Activated T-cell treated with anti-CD3 and anti-CD28 coated beads for 48 hours (primary cell): ENCODE measurements around the gene ZBTB4.

Source experiments
- DNase-seq: peaks from one replicate; pipeline ENCODE4 v3.0.0-alpha.2; 2020; ENCODE audit warnings: low read depth

Gene ZBTB4, protein sequence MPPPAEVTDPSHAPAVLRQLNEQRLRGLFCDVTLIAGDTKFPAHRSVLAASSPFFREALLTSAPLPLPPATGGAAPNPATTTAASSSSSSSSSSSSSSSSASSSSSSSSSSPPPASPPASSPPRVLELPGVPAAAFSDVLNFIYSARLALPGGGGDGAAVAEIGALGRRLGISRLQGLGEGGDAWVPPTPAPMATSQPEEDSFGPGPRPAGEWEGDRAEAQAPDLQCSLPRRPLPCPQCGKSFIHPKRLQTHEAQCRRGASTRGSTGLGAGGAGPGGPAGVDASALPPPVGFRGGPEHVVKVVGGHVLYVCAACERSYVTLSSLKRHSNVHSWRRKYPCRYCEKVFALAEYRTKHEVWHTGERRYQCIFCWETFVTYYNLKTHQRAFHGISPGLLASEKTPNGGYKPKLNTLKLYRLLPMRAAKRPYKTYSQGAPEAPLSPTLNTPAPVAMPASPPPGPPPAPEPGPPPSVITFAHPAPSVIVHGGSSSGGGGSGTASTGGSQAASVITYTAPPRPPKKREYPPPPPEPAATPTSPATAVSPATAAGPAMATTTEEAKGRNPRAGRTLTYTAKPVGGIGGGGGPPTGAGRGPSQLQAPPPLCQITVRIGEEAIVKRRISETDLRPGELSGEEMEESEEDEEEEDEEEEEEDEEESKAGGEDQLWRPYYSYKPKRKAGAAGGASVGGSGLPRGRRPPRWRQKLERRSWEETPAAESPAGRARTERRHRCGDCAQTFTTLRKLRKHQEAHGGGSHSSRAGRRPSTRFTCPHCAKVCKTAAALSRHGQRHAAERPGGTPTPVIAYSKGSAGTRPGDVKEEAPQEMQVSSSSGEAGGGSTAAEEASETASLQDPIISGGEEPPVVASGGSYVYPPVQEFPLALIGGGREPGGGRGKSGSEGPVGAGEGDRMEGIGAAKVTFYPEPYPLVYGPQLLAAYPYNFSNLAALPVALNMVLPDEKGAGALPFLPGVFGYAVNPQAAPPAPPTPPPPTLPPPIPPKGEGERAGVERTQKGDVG

DNA sequence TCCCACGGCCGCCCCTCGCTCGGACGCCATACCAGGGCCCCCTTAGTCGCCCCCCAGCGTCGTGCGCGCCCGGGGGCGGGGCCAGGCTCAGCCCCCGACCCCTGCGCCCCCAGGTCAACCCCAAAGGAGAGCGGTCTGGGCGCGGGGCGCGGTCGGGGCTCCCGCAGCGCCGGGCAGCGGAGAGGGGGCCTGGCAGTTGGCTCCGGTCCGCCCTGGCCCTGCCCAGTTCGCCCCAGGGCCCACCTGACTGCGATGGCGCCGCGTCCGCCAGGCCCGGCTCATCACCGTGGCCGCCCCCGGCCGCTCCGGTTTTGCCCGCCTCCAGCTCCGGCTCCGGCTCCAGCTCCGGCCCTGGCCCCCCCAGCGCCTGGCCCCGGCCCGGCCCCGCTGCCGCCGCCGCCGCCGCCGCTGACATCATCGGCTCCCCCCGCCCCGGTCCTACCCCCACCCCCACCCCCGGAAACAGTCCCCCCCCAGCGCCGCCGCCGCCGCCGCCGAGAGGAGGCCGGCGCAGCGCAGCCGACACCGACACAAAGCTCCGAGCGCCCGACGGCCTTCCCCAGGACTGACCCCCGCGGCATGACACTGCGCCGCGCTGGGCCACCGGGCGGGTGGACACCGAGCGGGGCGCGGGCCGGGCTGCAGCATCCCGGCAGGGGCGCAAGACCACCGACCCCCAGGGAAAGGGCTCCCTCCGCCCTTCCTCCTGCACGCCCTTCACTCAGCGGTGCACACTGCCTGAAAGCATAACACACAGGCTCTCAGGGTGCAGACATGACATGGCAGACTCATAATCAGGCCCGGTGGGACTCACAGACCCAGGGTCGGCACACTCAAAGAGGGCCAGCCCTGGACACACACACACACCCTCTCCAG, at the start of gene ZBTB4:
Gene ZBTB4 (minus strand): TSS at position 419 of the 876 bp plus-strand sequence. CDS start 12,830 bp downstream, outside the sequence.
- peak; percentile 58 for DNase-seq

DNA sequence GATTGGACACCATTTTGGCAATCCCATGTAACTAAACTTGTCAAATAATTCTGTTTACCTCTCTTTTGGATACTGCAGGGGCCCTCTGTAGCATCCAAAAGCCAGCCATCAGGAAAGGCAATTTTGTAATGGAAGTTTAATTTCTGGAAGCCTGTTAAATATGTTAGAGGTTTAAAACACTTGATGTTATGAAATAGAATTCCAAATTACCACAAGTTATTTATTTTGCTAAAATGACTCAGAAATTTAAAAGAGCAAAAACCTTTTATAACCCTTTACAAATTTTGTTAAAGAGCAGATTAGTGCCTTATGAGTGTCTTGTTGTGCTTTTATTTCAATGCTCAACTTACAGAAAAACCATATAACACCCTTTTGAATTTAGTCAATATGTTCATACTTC, 49.4 kb upstream of the ZBTB4 start:
- DNase-seq = no peak

DNA sequence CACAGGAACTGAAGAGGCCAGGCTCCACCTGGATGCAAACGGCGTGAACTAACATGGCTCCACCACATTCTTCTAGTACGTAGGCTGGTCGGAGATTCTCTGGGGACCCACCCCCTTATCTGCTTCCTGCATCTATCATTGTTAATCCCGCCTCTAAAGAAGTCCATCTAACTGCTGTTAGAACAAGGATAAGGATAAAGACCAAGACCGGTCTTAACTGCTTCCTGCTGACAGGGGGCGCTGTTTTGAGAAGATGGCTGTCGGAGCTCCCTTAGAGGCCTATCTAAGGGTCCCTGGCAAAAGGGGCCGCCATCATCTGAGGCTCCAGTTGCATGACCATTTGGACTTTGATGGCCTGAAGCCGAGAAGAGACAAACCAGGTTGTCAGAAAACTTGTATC, 43.6 kb upstream of the ZBTB4 start:
- peak; percentile 28 for DNase-seq

DNA sequence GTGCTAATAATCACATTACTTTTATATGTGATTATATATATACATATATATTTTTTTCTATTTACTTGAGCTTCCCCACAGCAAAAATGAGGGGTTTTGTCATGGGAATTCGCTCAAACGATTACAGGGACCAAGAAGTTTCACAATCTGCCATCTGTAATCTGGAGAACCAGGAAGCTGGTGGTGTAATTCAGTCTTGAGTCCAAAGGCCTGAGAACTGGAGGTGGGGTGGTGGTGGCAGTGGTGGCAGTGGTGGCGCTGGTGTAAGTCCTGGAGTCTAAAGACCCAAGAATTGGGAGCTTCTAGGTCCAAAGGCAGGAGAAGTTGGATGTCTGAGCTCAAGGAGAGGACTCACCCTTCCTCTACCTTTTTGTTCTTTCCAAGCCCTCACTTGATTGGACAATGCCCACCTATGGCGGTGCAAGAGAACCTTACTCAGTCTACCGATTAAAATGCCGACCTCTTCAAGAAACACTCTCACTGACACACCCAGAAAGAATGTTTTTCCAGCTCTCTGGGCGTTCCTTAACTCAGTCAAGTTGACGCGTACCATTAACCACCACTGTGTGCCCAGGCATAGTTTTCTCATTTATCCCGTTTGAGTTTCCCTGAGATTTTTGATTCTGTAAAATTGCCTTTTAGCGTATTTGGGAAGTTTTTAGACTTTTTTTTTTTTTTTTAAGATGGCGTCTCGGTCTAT, 36.6 kb upstream of the ZBTB4 start:
- no peak for DNase-seq

DNA sequence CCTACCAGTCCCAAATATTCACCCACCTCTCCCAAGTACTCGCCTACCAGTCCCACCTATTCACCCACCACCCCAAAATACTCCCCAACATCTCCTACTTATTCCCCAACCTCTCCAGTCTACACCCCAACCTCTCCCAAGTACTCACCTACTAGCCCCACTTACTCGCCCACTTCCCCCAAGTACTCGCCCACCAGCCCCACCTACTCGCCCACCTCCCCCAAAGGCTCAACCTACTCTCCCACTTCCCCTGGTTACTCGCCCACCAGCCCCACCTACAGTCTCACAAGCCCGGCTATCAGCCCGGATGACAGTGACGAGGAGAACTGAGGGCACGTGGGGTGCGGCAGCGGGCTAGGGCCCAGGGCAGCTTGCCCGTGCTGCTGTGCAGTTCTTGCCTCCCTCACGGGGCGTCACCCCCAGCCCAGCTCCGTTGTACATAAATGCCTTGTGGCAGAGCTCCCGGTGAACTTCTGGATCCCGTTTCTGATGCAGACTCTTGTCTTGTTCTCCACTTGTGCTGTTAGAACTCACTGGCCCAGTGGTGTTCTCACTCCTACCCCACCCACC, 34.5 kb upstream of the ZBTB4 start:
- DNase-seq = no peak

DNA sequence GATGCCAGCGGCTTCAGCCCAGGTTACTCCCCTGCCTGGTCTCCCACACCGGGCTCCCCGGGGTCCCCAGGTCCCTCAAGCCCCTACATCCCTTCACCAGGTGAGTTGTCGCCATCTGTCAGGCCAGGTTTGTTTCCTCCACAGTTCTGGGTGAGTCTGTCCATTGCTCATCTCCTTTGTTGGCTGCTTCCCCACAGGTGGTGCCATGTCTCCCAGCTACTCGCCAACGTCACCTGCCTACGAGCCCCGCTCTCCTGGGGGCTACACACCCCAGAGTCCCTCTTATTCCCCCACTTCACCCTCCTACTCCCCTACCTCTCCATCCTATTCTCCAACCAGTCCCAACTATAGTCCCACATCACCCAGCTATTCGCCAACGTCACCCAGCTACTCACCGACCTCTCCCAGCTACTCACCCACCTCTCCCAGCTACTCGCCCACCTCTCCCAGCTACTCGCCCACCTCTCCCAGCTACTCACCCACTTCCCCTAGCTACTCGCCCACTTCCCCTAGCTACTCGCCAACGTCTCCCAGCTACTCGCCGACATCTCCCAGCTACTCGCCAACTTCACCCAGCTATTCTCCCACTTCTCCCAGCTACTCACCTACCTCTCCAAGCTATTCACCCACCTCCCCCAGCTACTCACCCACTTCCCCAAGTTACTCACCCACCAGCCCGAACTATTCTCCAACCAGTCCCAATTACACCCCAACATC, 33.6 kb upstream of the ZBTB4 start:
- no peak for DNase-seq

DNA sequence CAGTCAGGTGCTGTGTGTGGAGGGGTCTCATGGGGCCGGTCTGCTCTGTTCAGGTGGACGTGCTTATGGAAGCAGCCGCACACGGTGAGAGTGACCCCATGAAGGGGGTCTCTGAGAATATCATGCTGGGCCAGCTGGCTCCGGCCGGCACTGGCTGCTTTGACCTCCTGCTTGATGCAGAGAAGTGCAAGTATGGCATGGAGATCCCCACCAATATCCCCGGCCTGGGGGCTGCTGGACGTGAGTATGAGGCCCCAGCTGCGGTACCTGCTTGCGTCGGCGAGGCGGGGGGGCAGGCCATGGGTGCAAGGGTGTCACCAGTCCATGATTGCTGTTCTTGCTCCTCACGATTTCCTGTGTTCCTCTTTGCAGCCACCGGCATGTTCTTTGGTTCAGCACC, 32.7 kb upstream of the ZBTB4 start:
- DNase-seq = no peak

DNA sequence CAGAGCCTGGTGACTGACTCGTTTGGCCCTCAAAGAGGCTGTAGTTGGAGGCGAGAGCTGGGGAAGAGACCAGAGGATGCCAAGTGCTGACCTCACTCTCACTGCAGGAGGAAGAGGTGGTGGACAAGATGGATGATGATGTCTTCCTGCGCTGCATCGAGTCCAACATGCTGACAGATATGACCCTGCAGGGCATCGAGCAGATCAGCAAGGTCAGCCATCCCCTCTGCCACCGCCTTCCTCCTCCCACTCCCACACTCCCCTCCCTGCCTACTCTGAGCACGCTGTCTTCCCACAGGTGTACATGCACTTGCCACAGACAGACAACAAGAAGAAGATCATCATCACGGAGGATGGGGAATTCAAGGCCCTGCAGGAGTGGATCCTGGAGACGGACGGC, 31.7 kb upstream of the ZBTB4 start:
- no peak for DNase-seq

DNA sequence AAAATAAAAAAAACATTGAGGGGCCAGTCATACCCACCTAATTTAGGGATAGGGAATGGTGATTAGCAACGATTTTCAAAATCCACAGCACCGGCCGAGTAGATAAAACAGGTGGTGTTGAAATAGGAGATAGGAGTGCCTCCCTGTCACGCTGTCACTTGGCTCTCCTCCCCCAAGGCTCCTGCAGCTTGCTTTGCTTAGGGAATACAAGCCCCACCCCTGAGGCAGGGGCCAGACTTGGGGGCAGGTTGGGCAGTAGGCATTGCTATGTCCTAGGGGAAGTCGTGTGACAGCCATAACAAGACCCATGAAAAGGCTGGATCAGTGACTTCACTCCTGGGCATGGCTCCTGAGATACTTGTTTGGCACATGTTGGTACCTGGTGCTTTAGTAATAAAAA, 30.5 kb upstream of the ZBTB4 start:
- DNase-seq = no peak

DNA sequence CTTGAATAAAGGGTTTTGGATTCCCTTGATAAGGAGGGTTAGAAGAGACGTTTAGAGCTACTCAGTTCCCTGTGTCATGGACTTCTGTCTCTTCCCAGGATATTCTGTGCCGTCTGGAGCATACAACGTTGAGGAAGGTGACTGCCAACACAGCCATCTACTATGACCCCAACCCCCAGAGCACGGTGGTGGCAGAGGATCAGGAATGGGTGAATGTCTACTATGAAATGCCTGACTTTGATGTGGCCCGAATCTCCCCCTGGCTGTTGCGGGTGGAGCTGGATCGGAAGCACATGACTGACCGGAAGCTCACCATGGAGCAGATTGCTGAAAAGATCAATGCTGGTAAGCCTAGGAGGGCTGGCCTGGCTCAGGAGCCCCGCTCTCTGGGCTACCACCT, 29.4 kb upstream of the ZBTB4 start:
- no peak for DNase-seq

DNA sequence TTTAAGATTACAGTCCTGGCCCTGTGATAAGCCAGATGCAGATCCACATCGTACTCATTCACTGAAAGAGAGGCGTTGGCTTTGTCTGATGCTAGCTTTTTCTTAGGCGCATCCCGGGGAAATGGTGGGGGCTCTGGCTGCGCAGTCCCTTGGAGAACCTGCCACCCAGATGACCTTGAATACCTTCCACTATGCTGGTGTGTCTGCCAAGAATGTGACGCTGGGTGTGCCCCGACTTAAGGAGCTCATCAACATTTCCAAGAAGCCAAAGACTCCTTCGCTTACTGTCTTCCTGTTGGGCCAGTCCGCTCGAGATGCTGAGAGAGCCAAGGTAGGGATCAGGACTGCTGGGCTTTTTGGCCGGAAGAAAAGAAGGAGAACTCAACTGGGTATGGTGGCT, 28.7 kb upstream of the ZBTB4 start:
- no peak for DNase-seq

DNA sequence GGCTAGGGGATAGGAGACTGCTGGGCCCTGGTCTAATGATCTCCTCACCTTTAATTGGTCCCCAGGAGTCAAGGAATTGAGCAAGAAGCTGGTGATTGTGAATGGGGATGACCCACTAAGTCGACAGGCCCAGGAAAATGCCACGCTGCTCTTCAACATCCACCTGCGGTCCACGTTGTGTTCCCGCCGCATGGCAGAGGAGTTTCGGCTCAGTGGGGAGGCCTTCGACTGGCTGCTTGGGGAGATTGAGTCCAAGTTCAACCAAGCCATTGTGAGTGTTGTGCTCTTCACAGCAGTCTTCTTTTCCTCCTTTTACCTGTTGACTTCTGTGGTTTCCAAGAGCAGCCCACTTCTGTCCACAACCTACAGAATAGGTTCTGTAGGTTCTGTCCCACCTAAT, 24.1 kb upstream of the ZBTB4 start:
- DNase-seq = no peak

DNA sequence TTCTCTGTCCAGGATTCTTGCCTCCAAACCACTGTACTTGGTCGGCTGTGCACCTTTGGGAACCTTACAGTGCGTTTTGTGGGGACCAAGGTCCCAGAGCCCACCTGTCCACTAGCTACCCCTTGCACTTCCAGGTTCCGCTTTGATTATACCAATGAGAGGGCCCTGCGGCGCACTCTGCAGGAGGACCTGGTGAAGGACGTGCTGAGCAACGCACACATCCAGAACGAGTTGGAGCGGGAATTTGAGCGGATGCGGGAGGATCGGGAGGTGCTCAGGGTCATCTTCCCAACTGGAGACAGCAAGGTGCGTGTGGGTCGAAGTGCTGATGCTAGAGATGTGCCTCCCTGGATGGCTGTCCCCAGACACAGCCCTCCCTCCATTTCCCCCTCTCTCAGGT, 23.6 kb upstream of the ZBTB4 start:
- DNase-seq = no peak

DNA sequence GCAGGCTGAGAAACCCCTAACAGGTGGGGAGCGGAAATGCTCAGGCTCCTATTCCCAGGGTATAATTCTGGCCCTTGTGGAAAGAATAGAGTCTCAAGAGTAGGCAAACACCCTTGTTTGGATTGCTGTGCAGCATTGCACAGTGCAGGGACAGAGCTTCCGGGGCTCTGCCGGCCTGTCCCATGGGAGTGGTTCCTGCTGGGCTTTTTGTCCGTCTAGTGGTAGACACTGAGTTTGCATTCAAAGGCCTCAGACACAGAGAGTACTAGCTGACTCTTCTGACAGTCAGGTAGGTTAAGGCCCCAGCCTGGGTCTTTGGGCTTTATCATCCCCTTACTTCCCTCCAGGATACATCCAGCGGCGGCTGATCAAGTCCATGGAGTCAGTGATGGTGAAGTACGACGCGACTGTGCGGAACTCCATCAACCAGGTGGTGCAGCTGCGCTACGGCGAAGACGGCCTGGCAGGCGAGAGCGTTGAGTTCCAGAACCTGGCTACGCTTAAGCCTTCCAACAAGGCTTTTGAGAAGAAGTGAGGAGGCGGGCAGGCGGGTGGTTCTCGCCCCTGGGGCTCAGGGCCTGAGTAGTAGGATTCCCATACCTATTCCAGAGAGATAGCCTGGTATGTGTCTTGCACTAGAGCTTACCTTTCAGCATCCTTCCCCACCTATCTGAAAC, 22.9 kb upstream of the ZBTB4 start:
- DNase-seq = no peak

DNA sequence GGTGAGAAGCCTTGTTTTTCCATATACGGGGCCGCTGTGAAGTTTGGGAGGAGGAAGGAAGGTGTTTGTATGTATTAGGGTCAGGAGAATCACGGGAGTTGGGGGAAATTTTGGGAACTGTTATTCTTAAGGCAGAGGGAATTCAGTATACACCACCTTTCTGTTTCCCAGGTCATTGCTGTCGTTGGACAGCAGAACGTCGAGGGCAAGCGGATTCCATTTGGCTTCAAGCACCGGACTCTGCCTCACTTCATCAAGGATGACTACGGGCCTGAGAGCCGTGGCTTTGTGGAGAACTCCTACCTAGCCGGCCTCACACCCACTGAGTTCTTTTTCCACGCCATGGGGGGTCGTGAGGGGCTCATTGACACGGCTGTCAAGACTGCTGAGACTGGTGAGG, 22.3 kb upstream of the ZBTB4 start:
- DNase-seq = no peak

DNA sequence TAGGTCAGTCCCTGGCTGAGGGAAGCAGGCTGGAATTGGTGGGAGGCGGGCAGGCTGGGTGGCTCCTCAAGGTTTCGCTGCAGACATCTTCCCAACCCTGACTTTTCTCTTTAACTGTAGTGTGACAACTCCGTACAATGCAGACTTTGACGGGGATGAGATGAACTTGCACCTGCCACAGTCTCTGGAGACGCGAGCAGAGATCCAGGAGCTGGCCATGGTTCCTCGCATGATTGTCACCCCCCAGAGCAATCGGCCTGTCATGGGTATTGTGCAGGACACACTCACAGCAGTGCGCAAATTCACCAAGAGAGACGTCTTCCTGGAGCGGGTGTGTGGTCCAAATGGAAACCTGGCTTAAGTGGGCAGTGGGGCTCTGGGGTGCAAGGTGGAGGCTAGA, 19.7 kb upstream of the ZBTB4 start:
- DNase-seq = no peak

DNA sequence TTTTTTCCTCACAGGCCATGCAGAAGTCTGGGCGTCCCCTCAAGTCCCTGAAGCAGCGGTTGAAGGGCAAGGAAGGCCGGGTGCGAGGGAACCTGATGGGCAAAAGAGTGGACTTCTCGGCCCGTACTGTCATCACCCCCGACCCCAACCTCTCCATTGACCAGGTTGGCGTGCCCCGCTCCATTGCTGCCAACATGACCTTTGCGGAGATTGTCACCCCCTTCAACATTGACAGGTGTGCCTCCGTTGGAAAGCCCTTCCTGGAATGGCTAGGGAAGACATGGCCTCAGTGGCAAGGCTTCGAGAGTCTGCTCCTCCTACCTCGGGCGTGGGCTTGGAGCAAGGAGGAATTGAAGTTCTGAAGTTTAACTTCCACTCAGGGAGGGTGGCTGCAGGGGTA, 18.2 kb upstream of the ZBTB4 start:
- DNase-seq = no peak

DNA sequence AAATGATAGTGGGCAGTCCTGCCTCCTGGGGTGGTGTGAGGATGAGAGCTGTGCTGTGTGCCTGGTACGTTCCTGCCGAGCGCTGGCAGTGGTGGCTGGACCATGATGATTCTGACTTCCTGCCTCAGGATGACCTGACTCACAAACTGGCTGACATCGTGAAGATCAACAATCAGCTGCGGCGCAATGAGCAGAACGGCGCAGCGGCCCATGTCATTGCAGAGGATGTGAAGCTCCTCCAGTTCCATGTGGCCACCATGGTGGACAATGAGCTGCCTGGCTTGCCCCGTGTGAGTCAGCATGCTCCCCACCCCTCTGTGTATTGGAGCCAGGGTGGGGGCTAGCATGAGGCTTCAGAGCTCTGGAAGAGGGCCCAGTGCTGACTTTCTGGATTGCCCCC, 17.8 kb upstream of the ZBTB4 start:
- no peak for DNase-seq

DNA sequence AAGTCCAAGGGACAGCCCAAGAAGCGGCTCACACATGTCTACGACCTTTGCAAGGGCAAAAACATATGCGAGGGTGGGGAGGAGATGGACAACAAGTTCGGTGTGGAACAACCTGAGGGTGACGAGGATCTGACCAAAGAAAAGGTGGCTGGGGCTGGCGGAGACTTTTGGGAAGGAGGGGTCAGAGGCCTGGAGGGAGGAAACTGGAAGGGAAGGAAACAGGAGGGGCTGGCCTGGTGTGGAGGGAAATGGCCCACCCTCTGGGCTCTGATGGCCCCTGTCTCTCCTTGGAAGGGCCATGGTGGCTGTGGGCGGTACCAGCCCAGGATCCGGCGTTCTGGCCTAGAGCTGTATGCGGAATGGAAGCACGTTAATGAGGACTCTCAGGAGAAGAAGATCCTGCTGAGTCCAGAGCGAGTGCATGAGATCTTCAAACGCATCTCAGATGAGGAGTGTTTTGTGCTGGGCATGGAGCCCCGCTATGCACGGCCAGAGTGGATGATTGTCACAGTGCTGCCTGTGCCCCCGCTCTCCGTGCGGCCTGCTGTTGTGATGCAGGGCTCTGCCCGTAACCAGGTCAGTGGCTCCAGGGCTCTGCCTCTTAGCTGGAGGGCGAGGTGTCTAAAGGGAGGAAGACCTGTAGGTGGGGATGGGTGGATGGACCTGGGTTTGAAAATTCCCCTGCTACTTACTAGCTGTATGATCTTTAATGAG, 17.2 kb upstream of the ZBTB4 start:
- no peak for DNase-seq
